RWPE1 (cell line): ENCODE results near the gene EPHB1.

Experiments
- CTCF ChIA-PET: fragments of 350-600 bp; sonication (Branson Sonifier 250); formaldehyde crosslinking; extraction: SDS; loops from one replicate; lab custom pipeline; 2021; lab: Yijun Ruan, JAX
- POLR2A ChIA-PET: fragments of 400-600 bp; formaldehyde crosslinking; extraction: SDS; loops from one replicate; lab custom pipeline; 2020; ENCODE audit warnings: antibody characterized with exemption; ENCODE audit not compliant: low non-redundant PET; lab: Yijun Ruan, JAX
- DNase-seq: peaks from one replicate; pipeline ENCODE4 v3.0.0; 2012; ENCODE audit warnings: low spot score
- H3K27ac ChIP-seq: fragments of 450-650 bp; 2 replicates; pipeline ENCODE4 v1.5.1; 2017
- CTCF ChIP-seq: fragments of 450-650 bp; conservative IDR thresholded peaks from 2 replicates; pipeline ENCODE4 v1.5.1; 2017; ENCODE audit warnings: low read depth, mild to moderate bottlenecking

The EPHB1 gene

GRCh38 chr3:135076341-135076740 is 281.3 kb downstream of the EPHB1 start:
- no peak overlapping the region for H3K27ac ChIP-seq
- no peak for DNase-seq
- POLR2A ChIA-PET = no interaction called here
- no peak for TF ChIP-seq CTCF
- CTCF ChIA-PET = no interaction called here

GRCh38 chr3:135077186-135077585 is 282.1 kb downstream of the EPHB1 start:
- POLR2A ChIA-PET = no interaction called here
- H3K27ac ChIP-seq = no peak overlapping the region
- TF ChIP-seq CTCF = no peak
- CTCF ChIA-PET = no interaction called here
- DNase-seq = no peak

- no peak for DNase-seq
- H3K27ac ChIP-seq = no peak overlapping the region
- ChIA-PET POLR2A (no interaction called here), CTCF (interaction anchor here (0.6 kb wide), 1 partner anchor 283 kb away, joined by 3 read pairs; the partner anchor contains the start of gene EPHB1)
- no peak for TF ChIP-seq CTCF
Observed at GRCh38 chr3:135078283-135078682, 283.2 kb downstream of the EPHB1 start.

- ChIA-PET POLR2A (no interaction called here), CTCF (no interaction called here)
- no peak for DNase-seq
- no peak overlapping the region for H3K27ac ChIP-seq
- no peak for TF ChIP-seq CTCF
Observed at GRCh38 chr3:135079095-135079494, 284.0 kb downstream of the EPHB1 start.

- CTCF ChIA-PET = no interaction called here
- H3K27ac ChIP-seq = no peak overlapping the region
- POLR2A ChIA-PET = no interaction called here
- no peak for TF ChIP-seq CTCF
- no peak for DNase-seq
Observed at GRCh38 chr3:135081451-135081850, 286.4 kb downstream of the EPHB1 start.

GRCh38 chr3:135081856-135082434 is 286.9 kb downstream of the EPHB1 start:
- H3K27ac ChIP-seq = no peak overlapping the region
- ChIA-PET POLR2A (no interaction called here), CTCF (no interaction called here)
- no peak for DNase-seq
- TF ChIP-seq CTCF = no peak
